GM18951 (cell line): ENCODE results near the gene LRRC28.
"Not testable (repeated sequence)": the region's sequence is repeated elsewhere in the genome, so short reads cannot be mapped to it uniquely, and the experiment has no call there.

Experiments used
- POLR2A ChIP-seq: IDR thresholded peaks from 4 replicates; pipeline ENCODE4 v1.6.1; 2011; ENCODE audit warnings: mild to moderate bottlenecking; ENCODE audit not compliant: insufficient read length, insufficient read depth; ENCODE audit errors: extremely low read depth
- in situ Hi-C: fragments of 300-500 bp; cut with MboI; formaldehyde crosslinking; loops from one replicate; pipeline ENCODE4 v1.12.0; 2022; ENCODE audit warnings: low sequenced_read_pairs, mixed read lengths, inconsistent platforms; ENCODE audit not compliant: unreplicated experiment

Gene LRRC28

DNA sequence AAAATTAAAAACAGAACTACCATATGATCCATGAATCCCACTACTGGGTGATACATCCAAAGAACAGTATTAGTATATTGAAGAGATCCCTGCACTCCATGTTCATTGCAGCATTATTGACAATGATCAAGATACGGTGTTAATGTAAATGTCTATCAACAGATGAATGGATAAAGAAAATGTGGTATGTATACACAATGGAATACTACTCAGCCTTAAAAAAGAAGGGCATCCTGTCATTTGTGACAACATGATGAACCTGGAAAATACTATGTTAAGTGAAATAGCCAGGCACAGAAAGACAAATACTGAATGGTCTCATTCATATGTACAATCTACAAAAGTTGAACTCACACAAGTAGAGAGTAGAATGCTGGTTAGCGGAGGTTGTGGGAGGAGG is 18.5 kb upstream of the LRRC28 start:
- no peak for TF ChIP-seq POLR2A
- in situ Hi-C loops, result no loop called here

DNA sequence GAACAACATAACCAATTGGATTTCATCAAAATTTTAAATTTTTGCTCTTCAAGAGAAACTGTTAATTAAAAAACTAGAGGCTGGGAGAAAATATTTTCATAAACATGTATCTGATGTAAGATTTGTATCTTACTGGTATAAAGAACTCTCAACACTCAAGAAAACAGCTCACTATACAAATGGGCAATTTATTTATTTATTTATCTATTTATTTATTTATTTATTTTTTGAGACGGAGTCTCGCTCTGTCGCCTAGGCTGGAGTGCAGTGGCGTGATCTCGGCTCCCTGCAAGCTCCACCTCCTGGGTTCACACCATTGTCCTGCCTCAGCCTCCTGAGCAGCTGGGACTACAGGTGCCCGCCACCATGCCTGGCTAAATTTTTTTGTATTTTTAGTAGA is 17.1 kb upstream of the LRRC28 start:
- in situ Hi-C loops, result not testable (repeated sequence)

DNA sequence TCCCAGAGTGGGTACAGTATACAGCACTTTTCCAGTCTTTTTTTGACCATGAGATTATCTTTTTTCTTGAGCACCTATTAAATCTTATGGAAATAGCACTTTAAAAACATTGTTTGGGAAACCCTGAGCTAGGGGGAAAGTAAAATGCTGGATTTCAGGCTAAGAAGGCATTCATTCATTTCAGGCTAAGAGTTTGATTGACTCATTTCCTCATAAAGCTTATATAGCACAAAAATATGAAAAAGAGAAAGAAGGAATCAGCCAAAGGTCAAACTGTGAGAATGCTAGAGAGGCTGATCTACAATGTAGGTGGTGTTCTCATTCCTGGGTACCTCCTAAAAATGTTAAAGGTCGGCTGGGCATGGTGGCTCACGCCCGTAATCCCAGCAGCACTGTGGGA is 12.4 kb upstream of the LRRC28 start:
- in situ Hi-C loops, result no loop called here
- no peak for TF ChIP-seq POLR2A

DNA sequence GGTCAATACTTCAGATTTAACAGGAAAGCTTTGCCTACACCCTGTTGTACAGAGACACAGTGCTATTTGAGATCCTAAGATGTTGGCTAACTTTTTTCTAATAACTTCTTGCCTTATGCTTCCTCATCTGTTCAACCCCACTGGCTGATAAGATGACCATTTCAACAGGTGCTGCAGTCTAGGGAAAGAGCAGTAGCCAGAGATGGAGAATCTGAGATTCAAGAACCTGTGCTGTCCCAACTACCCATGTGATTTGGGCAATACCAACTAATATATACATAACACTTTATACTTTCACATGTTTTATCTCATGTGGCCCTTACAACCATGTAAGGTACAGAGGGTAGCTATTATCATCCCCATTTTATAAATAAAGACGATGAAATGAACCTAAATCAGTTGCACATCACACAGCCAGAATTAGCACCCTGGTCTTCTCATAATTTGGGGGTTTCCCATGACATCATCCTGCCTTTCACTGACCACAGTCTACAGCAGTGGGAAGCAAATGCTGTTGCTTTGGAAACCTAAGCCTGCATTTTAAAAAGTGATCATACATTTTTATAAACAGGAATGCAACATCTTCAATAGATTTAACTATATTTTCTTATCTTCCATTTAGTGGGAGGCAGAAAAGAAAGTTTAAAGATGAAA is 11.6 kb upstream of the LRRC28 start:
- in situ Hi-C loops, result no loop called here
- TF ChIP-seq POLR2A, result no peak

DNA sequence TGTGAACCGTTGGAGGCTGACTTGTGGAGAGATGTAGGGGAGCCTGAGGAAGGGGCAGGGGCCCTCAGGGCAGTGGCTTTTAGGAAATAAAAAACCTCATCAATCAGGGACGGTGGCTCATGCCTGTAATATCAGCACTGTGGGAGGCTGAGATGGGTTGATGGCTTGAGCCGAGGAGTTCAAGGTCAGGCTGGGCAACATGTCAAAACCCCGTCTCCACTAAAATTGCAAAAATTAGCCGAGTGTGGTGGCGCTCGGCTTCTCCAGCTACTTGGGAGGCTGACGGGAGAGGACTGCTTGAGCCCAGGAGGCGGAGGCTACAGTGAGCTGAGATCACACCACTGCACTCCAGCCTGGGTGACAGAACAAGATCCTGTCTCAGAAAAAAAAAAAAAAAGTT is 9.5 kb upstream of the LRRC28 start:
- in situ Hi-C loops, result no loop called here
- no peak for TF ChIP-seq POLR2A

DNA sequence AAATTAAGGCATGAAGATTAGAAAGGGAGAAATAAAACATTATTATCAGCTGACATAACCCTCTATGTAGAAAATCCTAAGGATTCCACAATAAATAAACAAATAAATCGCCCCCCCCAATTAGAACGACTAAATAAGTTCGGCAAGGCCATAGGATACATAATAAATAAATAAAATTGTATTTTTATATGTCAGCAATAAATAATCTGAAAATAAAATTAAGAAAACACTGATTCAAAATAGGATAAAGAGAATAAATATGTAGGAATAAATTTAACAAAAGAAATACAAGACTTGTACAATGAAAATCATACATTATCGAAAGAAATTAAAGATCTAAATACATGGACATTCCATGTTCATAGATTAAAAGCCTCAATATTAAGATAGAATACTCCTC is 7.0 kb upstream of the LRRC28 start:
- TF ChIP-seq POLR2A, result no peak
- in situ Hi-C loops, result no loop called here

DNA sequence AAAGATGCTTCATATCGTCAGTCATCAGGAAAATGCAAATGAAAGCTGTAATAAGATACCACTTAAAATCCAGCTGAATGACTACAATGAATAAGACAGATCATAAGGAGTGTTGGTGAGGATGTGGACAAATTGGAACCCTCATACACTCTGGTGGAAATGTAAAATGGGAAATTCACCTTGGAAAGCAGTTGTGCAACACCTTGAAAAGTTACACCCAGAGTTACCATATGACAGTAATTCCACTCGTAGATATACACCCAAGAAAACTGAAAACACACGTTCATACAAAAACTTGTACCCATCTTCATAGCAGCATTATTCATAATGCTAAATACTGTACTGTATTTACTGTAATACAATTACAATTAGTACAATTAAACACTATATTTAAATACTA is 4.2 kb upstream of the LRRC28 start:
- in situ Hi-C loops, result no loop called here

DNA sequence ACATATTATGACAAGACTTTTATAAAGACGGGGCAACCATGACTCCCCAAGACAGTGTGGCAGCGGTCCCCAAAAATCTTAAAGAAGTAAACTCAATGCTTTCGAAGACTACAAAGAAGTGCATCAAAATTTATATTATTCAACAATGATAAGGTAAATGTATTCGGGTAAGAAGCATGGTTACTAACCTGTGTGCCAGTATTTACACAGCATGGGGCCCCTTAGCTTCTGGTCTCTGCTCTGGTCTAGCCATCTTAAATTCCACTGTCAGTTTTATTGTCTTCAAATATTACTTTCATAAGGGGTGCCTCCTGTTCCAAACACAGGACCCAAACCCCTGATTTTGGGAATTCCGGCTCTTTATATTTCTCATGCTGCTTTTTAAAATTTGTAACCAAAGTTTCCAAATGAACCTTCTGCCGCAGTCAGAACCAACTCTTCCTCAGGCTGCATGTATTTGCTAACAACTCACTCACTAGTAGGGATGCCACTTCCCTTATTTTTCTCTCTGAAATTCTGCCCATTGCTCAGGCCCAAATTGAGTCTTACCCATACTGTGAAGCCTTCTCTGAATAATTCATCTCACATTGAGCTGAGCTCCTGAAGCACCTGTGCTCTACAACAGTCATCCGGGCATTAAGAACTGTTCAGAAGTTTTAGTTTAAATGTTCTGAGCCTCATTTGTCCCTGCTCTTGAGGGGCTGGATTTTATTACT is 3.1 kb upstream of the LRRC28 start:
- in situ Hi-C loops, result no loop called here
- no peak for TF ChIP-seq POLR2A

More for the DNA sequence above, 4.2 kb upstream of the LRRC28 start:
- no peak for TF ChIP-seq POLR2A

DNA sequence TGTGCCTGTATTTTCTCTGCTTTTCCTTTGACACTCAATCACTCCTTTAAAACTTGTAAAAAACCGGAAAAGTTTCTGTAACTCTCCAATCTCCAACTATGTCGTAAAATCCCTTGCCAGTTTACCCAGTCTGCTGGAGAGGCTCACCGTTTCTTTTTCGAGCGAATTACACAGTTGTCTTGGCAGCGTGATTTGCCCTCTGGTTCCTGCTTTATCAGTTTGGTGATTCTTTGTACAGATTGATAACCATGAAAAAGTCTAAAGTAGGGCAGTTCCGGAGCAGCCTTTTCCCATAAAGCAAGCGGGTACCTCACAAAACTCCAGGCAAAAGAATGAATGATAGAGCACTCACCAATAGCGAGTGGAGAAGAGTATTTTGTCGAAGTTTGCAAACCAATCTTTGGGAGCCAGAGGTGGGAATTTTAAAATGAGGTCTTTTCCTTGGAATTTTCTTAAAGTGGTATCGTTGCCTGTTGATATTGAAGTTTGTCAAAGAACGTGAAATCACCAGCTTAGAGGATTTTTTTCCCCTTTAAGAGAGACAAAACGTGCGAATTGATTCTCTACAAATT is 1.9 kb upstream of the LRRC28 start, which contains the start of gene TTC23:
TSS of gene TTC23 (minus strand) at position 312 of the 572 bp plus-strand sequence. CDS start 20,869 bp downstream, outside the sequence.
- no peak for TF ChIP-seq POLR2A
- in situ Hi-C loops, result no loop called here

DNA sequence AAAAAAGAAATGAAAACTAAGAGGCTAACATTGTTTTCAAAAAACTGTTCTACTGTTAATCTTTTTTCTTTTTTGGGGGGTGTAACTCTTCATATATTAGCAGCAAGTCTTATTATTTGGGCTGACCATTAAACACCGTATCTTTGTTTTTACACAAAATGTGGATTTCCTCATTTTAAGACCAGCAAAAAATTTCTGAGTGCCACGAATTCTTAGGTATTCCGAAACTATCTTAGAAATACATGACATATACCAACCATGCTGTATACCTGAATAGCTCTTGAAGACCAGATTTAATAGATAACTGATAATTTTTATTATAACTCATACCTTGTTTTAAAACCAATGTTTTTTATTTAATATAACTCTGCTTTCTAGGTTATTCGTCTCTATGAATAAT is 1.3 kb upstream of the LRRC28 start:
- TF ChIP-seq POLR2A, result no peak
- in situ Hi-C loops, result no loop called here

DNA sequence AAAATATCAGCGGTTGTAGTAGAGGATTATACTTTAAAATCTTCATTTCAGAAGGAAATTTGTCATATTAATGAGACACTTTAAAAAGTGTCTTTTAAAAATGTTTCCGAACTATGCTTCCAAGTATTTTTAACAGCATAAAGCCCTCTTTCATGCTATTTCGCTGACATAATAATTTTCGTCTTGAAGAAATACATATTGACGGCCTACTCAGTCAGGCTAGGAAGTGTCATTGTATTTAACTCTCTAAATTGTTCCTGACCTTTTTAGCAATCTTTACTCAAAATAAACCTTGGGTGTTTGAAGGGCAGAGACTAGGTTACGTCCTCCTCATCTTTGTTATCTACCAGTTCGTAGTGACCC is 806 bp upstream of the LRRC28 start:
- no peak for TF ChIP-seq POLR2A
- in situ Hi-C loops, result no loop called here

DNA sequence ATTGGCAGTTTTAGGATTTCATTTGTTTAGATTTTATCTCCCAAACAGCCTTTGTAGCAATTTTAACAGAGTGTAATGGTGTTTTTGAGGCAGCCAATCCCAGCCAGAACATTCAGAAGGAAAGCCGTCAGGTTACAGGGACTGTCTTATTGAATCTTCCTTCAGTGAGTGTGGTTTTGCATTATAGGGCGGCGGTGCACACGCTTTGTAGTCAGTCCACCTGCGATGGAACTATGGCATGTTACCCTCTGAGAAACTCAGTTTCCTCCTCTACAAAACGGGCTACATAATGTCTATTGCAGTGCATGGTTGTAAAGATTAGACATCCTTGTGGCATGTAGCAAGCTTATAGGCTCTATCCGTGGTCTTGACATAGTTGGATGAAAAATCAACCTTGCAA is 1.0 kb downstream of the LRRC28 start:
- in situ Hi-C loops, result no loop called here
- no peak for TF ChIP-seq POLR2A

DNA sequence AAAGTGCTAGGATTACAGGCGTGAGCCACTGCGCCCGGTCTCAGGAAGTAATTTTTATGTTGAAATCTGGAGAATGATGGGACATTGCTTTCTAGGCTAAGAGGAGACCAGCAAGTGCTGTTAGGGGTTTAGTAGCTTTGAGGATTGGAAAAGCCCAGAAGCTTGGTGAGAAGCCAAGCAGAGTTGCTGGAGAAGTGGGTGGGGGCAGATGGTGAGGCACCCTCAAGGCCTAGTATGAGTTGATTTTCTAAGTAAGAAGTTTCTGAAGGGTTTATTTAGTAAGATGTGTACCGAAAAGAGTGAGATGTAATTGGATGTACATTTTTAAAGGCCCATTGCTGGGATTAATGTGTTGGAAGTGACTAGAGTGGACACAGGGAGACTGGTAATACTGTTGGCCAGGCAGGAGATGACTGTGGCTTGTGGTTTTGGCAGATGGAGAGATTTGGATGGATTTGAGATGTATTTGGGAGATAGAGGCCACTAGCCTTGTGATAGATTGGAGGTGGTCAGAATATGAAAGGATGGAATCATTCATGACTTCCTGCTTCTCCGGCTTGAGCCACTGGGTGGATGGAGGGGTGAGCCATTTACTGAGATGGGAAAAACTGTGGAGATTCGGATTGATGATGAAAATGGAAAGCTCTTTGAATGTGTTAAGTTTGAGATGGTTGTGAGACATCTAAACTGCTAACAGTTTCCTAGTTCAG is 2.3 kb downstream of the LRRC28 start:
- in situ Hi-C loops, result no loop called here
- no peak for TF ChIP-seq POLR2A
